ENCODE measurements around the gene GRSF1.

- TF ChIP-seq POLR2AphosphoS5 (IDR thresholded peaks at IDR 0.05; ENCODE audit: low read depth, low read length) (no peak), REST (IDR thresholded peaks at IDR 0.05; ENCODE audit: insufficient read depth in 1 of 2, low read depth in 2 of 2, low read length in 2 of 2) (no peak), SIN3A (IDR thresholded peaks at IDR 0.05; ENCODE audit: borderline replicate concordance, insufficient read depth, low read length) (no peak)
Measured at GRCh38 chr4:70838204-70838603, 1.5 kb downstream of the GRSF1 start.

Data from PFSK-1 (cell line).